Vagina (tissue), 2 donors: Measurements from ENCODE around the gene SYF2. TPM values are rescaled to one million over a fixed set of nuclear protein-coding genes. Genes with fewer than 3 reads are reported as not detected.

Experiments used
- DNase-seq, 2 donors: peaks; one replicate each; pipeline ENCODE4 v3.0.0-alpha.2; 2017; ENCODE audit errors: extremely low spot score in 2 of 2
- H3K27ac ChIP-seq: fragments of 200-600 bp; sonication (generic); one replicate; pipeline ENCODE4 v1.5.1; 2019
- H3K27me3 ChIP-seq: fragments of 200-600 bp; sonication (generic); one replicate; pipeline ENCODE4 v1.5.1; 2019
- H3K36me3 ChIP-seq, 2 donors: fragments of 200-600 bp; sonication (generic); one replicate each; pipeline ENCODE4 v1.5.1; 2017 to 2019
- H3K4me1 ChIP-seq: fragments of 200-600 bp; sonication (generic); one replicate; pipeline ENCODE4 v1.5.1; 2019
- H3K4me3 ChIP-seq, 2 donors: fragments of 200-600 bp; sonication (generic); 1 replicate in 1 of 2; 2 replicates in 1 of 2; pipeline ENCODE4 v1.5.1; 2016 to 2019
- H3K9me3 ChIP-seq: fragments of 200-600 bp; sonication (generic); one replicate; pipeline ENCODE4 v1.5.1; 2019
- POLR2A ChIP-seq, 2 donors: fragments of 450-650 bp; IDR thresholded peaks; one replicate each; pipeline ENCODE4 v1.6.1; 2017; ENCODE audit warnings: antibody characterized with exemption in 2 of 2, mild to moderate bottlenecking in 2 of 2, moderate library complexity in 2 of 2
- POLR2AphosphoS5 ChIP-seq, 2 donors: sonication (generic); formaldehyde crosslinking; IDR thresholded peaks; one replicate each; pipeline ENCODE4 v1.9.0; 2017; ENCODE audit warnings: antibody characterized with exemption in 2 of 2, mild to moderate bottlenecking in 2 of 2, low read depth in 1 of 2; ENCODE audit not compliant: insufficient read depth in 1 of 2
- intact Hi-C: fragments of 100-400 bp; cut with DNase I; formaldehyde crosslinking; loops from one replicate; pipeline ENCODE4 v1.15.1; 2023
- total RNA-seq: library from RNA; depleted of rRNA; stranded (reverse); fragments of >200 nt; gene quantifications from one replicate; pipeline ENCODE4 v1.2.3, GENCODE V29; 2016
- TF ChIP-seq, protein P1 (sequence below), 3 experiments: fragments of 450-650 bp in 2 of 3; fragments of 200-600 bp in 1 of 3; sonication (generic) in 1 of 3; IDR thresholded peaks; one replicate each; pipeline ENCODE4 v1.5.1; 2017 to 2019; ENCODE audit warnings: antibody characterized with exemption in 3 of 3, mild to moderate bottlenecking in 2 of 3, moderate library complexity in 2 of 3

Gene SYF2
- total RNA-seq, 1 donor from 2014 or later: 28.7 TPM

DNA sequence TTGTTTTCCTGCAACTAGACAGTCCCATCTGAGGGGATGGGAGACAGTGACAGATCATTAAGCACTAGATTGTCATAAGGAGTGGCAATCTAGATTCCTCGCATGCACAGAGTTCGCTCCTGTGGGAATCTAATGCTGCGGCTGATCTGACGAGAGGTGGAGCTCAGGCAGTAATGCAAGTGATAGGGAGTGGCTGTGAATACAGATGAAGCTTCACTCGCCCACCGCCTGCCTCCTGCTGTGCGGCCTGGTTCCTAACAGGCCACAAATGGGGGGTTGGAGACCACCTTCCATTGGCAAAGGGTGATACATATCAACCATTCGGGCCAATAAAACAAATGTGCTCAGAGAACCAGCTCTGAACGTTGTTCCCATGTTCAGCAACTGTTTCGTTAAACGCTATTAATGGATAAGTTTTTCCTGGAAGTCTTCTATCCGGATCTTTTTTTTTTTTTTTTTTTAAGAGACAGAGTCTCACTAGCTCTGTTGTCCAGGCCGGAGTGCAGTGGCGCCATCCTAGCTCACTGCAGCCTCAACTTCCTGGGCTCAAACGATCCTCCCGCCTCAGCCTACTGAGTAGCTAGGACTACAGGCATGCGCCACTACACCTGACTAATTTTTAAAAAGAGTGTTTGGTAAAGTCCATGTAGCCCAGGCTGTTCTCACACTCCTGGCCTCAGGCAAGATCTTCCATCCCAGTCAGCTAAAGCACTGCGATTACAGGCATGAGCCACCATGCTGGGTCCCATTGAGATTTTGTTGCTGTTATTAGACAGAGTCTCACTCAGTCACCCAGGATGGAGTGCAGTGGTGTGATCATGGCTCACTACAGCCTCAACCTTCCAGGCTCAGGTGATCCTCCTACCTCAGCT lies 23.6 kb upstream of the SYF2 start:
- no peaks in the 10 kb centered on the region for H3K36me3 ChIP-seq
- no peak overlapping the region for H3K4me3 ChIP-seq
- intact Hi-C loops: no loop called here
- no peak overlapping the region for H3K27ac ChIP-seq
- H3K9me3 ChIP-seq: no peaks in the 10 kb centered on the region
- no peaks in the 10 kb centered on the region for H3K4me1 ChIP-seq
- TF ChIP-seq, protein P1, sequence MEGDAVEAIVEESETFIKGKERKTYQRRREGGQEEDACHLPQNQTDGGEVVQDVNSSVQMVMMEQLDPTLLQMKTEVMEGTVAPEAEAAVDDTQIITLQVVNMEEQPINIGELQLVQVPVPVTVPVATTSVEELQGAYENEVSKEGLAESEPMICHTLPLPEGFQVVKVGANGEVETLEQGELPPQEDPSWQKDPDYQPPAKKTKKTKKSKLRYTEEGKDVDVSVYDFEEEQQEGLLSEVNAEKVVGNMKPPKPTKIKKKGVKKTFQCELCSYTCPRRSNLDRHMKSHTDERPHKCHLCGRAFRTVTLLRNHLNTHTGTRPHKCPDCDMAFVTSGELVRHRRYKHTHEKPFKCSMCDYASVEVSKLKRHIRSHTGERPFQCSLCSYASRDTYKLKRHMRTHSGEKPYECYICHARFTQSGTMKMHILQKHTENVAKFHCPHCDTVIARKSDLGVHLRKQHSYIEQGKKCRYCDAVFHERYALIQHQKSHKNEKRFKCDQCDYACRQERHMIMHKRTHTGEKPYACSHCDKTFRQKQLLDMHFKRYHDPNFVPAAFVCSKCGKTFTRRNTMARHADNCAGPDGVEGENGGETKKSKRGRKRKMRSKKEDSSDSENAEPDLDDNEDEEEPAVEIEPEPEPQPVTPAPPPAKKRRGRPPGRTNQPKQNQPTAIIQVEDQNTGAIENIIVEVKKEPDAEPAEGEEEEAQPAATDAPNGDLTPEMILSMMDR (IDR thresholded peaks at IDR 0.05): no peak
- TF ChIP-seq POLR2A (IDR thresholded peaks at IDR 0.05) (no peak), POLR2AphosphoS5 (IDR thresholded peaks at IDR 0.05; ENCODE audit: insufficient read depth in 1 of 2, low read depth in 1 of 2) (no peak)
- DNase-seq: no peak
- H3K27me3 ChIP-seq: no peaks in the 10 kb centered on the region

DNA sequence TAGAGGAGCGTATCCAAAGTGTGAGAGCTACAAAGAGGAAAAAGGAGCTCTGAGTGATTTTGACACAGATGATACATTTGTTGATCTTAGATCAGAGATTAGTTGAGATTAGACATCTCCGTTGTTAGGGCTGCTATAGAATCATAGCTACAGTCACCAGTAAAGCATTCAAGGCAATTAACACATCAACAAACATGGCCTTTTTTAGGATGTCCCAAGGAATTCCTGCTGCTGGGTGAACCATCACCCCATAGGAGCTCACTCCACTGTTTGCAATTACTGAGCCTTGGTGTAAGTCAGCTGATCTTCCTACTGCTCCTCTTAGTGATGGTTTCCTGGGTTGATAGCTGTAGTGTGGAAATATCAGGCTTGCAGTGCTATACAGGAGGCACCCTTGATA lies 21.6 kb upstream of the SYF2 start:
- no peaks in the 10 kb centered on the region for H3K36me3 ChIP-seq
- TF ChIP-seq POLR2AphosphoS5 (IDR thresholded peaks at IDR 0.05; ENCODE audit: insufficient read depth in 1 of 2, low read depth in 1 of 2): no peak
- TF ChIP-seq, protein P1 (IDR thresholded peaks at IDR 0.05): no peak
- no peak for TF ChIP-seq POLR2A (IDR thresholded peaks at IDR 0.05)
- H3K27me3 ChIP-seq: no peaks in the 10 kb centered on the region
- intact Hi-C loops: no loop called here
- no peak overlapping the region for H3K27ac ChIP-seq
- no peaks in the 10 kb centered on the region for H3K4me1 ChIP-seq
- DNase-seq: no peak
- no peaks in the 10 kb centered on the region for H3K9me3 ChIP-seq
- H3K4me3 ChIP-seq: no peak overlapping the region

DNA sequence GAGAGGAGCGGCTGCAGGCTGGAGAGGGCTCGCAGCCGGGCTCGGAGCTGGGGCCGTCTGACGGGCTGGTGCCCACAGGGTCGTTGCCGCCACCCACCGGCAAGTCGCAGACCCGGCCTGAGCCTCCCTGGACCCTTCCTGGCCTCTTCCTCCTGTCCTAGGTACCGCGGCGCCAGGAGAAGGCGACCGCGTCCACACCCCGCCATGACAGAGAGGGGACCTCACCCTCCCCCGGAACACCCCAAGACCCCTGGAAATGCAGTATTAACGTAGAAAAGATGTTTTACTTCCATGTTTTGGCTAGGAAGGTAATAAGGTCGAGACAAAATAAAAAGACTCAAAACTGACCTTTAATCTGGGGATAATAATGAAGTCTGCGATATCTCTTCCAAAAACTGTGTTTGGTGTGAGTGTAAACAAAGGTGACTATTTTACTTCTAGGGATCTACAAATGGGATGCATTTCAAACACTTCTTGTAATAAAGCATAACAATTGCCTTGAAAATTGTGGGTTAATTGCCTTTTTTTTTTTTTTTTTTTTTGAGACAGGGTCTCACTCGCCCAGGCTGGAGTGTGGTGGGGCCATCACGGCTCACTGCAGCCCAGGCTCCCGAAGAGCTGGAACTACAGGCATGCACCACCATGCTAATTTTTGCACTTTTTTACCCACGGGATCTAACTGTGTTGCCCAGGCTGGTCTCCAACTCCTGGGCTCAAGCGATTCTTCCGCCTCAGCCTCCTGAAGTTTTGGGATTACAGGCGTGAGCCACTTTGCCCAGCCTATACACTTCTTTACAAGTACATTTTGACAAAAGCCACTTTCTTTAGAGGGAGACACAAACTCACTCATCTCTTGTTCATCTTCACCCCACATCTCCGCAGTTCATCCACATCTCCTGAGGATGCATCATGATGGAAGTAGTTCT lies 15.8 kb upstream of the SYF2 start:
- no peak for TF ChIP-seq POLR2A (IDR thresholded peaks at IDR 0.05)
- TF ChIP-seq POLR2AphosphoS5 (IDR thresholded peaks at IDR 0.05; ENCODE audit: insufficient read depth in 1 of 2, low read depth in 1 of 2): no peak
- TF ChIP-seq, protein P1 (IDR thresholded peaks at IDR 0.05): no peak
- Histone ChIP-seq H3K27ac (peak overlapping the region; percentile 96), H3K4me1 (peaks cover 31% of the 10 kb centered on the region), H3K9me3 (no peaks in the 10 kb centered on the region), H3K4me3 (peak overlapping the region; percentile 69 to 90), H3K36me3 (peaks cover 0 to 26% of the 10 kb centered on the region in 2 donors), H3K27me3 (no peaks in the 10 kb centered on the region)
- intact Hi-C loops: no loop called here
- no peak for DNase-seq

DNA sequence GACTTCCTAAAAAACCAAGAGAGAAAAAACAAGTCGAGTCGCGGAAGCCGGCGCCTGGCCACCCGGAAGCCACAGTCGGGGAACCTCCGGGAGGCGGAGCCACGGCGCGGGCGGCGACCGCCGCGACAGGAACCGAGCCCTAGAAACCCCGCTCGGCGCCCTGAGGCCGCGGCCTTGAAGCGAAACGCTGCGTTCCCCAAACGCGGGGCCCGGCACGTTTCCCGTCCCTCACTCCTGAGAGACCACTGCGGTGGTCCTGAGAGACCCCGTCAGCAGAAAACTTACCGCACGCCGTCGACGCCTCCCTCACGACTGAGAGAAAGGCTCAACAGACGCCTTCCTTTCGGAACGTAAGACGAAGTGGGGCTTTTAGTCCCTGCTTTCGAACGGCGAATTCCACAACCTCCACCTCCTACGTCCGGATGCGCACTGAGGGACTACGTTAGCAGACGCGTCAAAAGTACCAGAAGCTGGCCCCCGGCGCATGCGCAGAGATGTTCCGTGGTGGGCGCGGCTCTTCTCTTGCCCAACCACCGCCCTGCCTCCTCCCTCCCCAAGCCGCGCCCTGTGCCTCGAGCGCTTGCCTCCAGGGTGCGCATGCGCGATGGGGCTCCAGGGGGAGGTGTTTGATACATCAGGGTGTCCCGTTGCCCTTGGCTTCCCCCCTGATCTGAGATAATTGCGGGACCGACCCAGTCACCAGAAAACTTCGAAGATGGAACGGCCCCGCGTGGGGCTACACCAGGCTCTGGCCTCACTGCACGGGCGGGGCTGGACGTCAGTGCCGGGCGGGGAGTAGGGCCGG lies 14.9 kb upstream of the SYF2 start, which contains the start of gene RSRP1:
RSRP1 (minus strand) TSS at position 431 of the 805 bp plus-strand sequence. CDS start 491 bp downstream, outside the sequence.
- no peaks in the 10 kb centered on the region for H3K9me3 ChIP-seq
- H3K27ac ChIP-seq: peak within 1 kb of the TSS; percentile 96
- no peaks in the 10 kb centered on the region for H3K27me3 ChIP-seq
- peaks cover 0 to 35% of the 10 kb centered on the region in 2 donors for H3K36me3 ChIP-seq
- peaks cover 31% of the 10 kb centered on the region for H3K4me1 ChIP-seq
- intact Hi-C loops: no loop called here
- TF ChIP-seq POLR2A (IDR thresholded peaks at IDR 0.05): peak in 1 of 2 donors; percentile 98
- TF ChIP-seq, protein P1 (IDR thresholded peaks at IDR 0.05): peak in 1 of 3 experiments; percentile 9
- peak; percentile 99 to 100 for TF ChIP-seq POLR2AphosphoS5 (IDR thresholded peaks at IDR 0.05; ENCODE audit: insufficient read depth in 1 of 2, low read depth in 1 of 2)
- peak; percentile 99 for DNase-seq
- peak within 1 kb of the TSS; percentile 69 to 90 for H3K4me3 ChIP-seq
